Islet precursor cell (in vitro differentiated cells): ENCODE measurements around the gene FREY1.

Source experiments
- DNase-seq: peaks from one replicate; pipeline ENCODE4 v3.0.0-alpha.2; 2018

The FREY1 gene

DNA sequence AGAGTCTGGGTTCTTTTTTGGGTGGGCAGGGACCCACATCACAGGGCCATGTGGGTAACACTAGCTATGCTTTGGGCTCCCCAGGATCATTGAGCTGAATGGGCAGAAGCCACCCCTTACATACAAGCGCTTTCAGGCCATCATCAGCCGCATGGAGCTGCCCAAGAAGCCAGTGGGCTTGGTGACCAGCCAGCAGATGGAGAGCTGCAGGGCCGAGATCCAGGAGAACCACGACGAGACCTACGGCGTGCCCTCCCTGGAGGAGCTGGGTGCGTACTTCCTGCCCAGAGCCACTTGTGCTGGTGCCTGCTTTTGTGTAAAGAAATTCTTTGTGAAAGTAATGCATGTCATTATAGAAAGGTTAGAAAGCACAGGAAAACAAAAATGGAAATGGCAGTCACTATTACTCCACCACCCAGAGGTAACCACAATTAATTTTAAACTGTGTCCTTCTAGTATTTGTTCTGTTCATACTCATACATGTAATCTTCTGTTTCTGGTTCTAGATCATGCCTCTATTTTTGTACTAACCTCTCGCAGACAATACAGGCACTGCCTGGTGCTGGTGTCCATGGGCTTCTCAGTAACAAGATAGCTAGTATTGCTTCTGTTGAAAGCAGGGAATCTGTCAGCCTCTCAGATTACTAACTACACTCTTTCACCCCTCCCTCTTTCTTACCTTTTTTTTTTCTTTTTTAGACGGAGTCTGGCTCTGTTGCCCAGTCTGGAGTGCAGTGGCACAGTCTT, 46.1 kb downstream of the FREY1 start:
- no peak for DNase-seq

- no peak for DNase-seq
Measured at GRCh38 chr11:45860348-45860747, 46.7 kb downstream of the FREY1 start.

DNA sequence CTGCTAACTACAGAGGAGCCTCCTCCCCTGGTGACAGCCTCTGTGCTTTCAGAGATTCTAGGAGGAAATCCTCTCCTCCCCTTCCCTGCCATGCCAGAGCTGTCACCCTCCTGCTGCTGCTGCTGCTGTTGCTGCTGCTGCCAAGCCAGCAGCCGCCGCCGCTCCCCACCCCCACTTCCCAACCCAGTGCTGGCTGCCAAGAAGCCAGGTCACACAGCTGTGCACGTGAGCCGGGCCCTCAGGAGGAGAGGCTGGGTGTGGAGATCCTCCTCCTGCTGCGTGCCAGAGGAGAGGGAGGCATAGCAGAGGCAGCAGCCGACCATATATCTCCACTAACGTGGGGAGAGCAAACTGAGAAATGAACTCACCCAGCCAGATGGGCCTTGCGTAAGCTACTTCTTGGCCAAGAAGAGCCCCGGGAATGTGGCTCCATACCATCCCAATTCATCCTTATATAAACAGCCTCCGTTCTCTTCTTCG, 47.4 kb downstream of the FREY1 start:
- DNase-seq = no peak

DNA sequence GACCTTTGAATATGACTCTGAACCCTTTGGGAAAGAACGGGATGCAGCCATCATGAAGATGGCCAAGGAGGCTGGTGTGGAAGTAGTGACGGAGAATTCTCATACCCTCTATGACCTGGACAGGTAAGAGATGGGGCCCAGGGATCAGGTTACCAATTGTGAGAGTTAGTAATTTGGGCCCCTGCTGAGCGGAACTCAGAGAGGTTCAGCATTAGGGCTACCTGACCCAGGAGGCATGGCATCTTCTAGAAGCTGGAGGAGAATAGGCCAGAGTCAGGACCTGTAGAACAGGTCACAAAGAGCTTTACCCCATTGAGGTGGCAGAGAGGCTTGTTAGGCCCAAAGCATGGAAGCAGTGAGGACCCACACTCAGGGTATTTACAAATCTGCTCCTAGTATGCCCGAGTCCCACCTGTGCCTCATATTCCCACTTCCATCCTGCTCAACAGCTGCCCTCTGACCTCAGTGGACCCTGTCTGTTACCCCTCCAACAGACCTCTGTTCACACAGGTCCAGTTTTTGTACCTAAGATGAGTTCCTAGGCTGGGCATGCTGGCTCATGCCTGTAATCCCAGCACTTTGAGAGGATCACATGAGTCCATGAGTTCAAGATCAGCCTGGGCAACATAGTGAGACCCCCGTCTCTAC, 48.2 kb downstream of the FREY1 start:
- no peak for DNase-seq

- DNase-seq = no peak
Measured at GRCh38 chr11:45857961-45858474, 49.1 kb downstream of the FREY1 start.
